K562 (cell line): Measurements from ENCODE around the gene SP140L.

Experiments
- ATF7 ChIP-seq: fragments of 450-650 bp; IDR thresholded peaks from 2 replicates; pipeline ENCODE4 v1.7.1; 2014; ENCODE audit warnings: mild to moderate bottlenecking, moderate library complexity
- CBX3 ChIP-seq, 2 experiments: IDR thresholded peaks; 1 replicate in 1 of 2; 2 replicates in 1 of 2; pipeline ENCODE4 v1.6.1; 2012; ENCODE audit warnings: inconsistent platforms in 2 of 2, low read length in 2 of 2, borderline replicate concordance in 1 of 2, control low read depth in 1 of 2
- FOSL1 ChIP-seq: fragments of 200-800 bp; sonication (Bioruptor generic); conservative IDR thresholded peaks from 2 replicates; pipeline ENCODE4 v1.6.1; 2016; ENCODE audit warnings: missing genetic modification characterization, missing compliant biosample characterization
- GABPB1 ChIP-seq: sonication (generic); formaldehyde crosslinking; IDR thresholded peaks from 2 replicates; pipeline ENCODE4 v1.8.0; 2022; ENCODE audit warnings: mild to moderate bottlenecking, missing genetic modification reagents
- JUN ChIP-seq, 2 experiments: sonication (generic) in 1 of 2; formaldehyde crosslinking in 1 of 2; IDR thresholded peaks; 2 replicates each; pipeline versions ENCODE4 v1.6.1 to v1.8.0; 2012 to 2022; ENCODE audit warnings: borderline replicate concordance in 2 of 2, mild to moderate bottlenecking in 2 of 2, improper control_type of control experiment in 1 of 2, low read depth in 1 of 2, low read length in 1 of 2, missing genetic modification reagents in 1 of 2
- KLF13 ChIP-seq: fragments of 450-650 bp; IDR thresholded peaks from 2 replicates; pipeline ENCODE4 v1.6.1; 2016; ENCODE audit warnings: missing genetic modification characterization, low read depth, mild to moderate bottlenecking, missing compliant biosample characterization, moderate library complexity, borderline replicate concordance
- POLR2AphosphoS5 ChIP-seq: IDR thresholded peaks from 2 replicates; pipeline ENCODE4 v1.6.1; 2011; ENCODE audit warnings: mild to moderate bottlenecking, low read depth, low read length, moderate library complexity; ENCODE audit not compliant: control insufficient read depth, insufficient read depth
- RBBP5 ChIP-seq: fragments of 200-600 bp; sonication (generic); IDR thresholded peaks from 2 replicates; pipeline ENCODE4 v1.6.1; 2012; ENCODE audit warnings: borderline replicate concordance, mild to moderate bottlenecking, low read length, control low read depth, inconsistent platforms; ENCODE audit not compliant: insufficient read depth, poor library complexity, severe bottlenecking
- ZNF146 ChIP-seq: IDR thresholded peaks from one replicate; pipeline ENCODE4 v1.6.1; 2018; ENCODE audit warnings: missing compliant biosample characterization; ENCODE audit not compliant: unreplicated experiment
- ZZZ3 ChIP-seq: fragments of 450-650 bp; IDR thresholded peaks from 2 replicates; pipeline ENCODE4 v1.6.1; 2016; ENCODE audit warnings: antibody characterized with exemption, mild to moderate bottlenecking, moderate library complexity
- TF ChIP-seq, protein P1 (sequence below), 3 experiments: IDR thresholded peaks in 2 of 3; conservative IDR thresholded peaks in 1 of 3; 2 replicates each; pipeline ENCODE4 v1.5.1; 2011 to 2012; ENCODE audit warnings: low read length in 3 of 3, mild to moderate bottlenecking in 3 of 3, control low read depth in 2 of 3, improper control_type of control experiment in 1 of 3, inconsistent platforms in 1 of 3, low read depth in 1 of 3, mixed read lengths in 1 of 3, moderate library complexity in 1 of 3; ENCODE audit not compliant: insufficient read depth in 2 of 3
- TF ChIP-seq, protein P2 (sequence below), 2 experiments: IDR thresholded peaks; 2 replicates each; pipeline ENCODE4 v1.6.1; 2011; ENCODE audit warnings: borderline replicate concordance in 1 of 2, control low read depth in 1 of 2, low read depth in 1 of 2, low read length in 1 of 2, mild to moderate bottlenecking in 1 of 2, mixed read lengths in 1 of 2, moderate library complexity in 1 of 2; ENCODE audit not compliant: insufficient read depth in 1 of 2, insufficient read length in 1 of 2, poor library complexity in 1 of 2, severe bottlenecking in 1 of 2; ENCODE audit errors: extremely low read depth in 1 of 2
- TF ChIP-seq, protein P3 (sequence below): sonication (generic); formaldehyde crosslinking; IDR thresholded peaks from 2 replicates; pipeline ENCODE4 v1.8.0; 2022; ENCODE audit warnings: missing genetic modification reagents, mild to moderate bottlenecking, moderate library complexity, borderline replicate concordance
- TF ChIP-seq, protein P4 (sequence below): sonication (generic); formaldehyde crosslinking; IDR thresholded peaks from 2 replicates; pipeline ENCODE4 v1.8.1; 2023; ENCODE audit warnings: mild to moderate bottlenecking, missing genetic modification reagents

DNA sequence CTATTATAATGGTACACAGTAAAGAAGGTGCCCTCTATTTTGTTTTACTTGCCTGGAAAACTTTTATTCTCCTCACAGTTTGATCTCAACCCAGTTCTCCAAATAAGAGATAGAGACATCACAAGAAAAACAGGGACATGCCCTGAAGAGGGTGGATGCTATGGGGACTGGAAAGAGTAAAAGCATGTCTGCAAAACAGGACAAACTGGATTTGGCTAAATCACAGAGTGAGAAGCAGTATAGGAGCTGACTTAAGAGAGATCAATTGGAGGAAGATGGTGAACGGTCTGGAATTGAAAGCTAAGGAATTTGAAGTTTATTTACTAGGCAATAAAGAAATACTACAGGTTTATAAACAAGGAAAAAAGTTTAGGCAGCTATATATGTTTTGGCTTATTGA is 33.0 kb downstream of the SP140L start:
- TF ChIP-seq KLF13 (tag) (no peak), FOSL1 (tag) (no peak), GABPB1 (no peak), ZZZ3 (no peak), ATF7 (no peak), RBBP5 (no peak), POLR2AphosphoS5 (no peak), ZNF146 (CRISPR knock-in tag) (no peak), CBX3 (IDR thresholded peaks at IDR 0.05; ENCODE audit: borderline replicate concordance in 1 of 2, low read length in 2 of 2) (no peak), JUN (IDR thresholded peaks at IDR 0.05; ENCODE audit: borderline replicate concordance, low read depth, low read length) (no peak), JUN (CRISPR knock-in tag; IDR thresholded peaks at IDR 0.05; ENCODE audit: borderline replicate concordance) (no peak)
- TF ChIP-seq, protein P1, sequence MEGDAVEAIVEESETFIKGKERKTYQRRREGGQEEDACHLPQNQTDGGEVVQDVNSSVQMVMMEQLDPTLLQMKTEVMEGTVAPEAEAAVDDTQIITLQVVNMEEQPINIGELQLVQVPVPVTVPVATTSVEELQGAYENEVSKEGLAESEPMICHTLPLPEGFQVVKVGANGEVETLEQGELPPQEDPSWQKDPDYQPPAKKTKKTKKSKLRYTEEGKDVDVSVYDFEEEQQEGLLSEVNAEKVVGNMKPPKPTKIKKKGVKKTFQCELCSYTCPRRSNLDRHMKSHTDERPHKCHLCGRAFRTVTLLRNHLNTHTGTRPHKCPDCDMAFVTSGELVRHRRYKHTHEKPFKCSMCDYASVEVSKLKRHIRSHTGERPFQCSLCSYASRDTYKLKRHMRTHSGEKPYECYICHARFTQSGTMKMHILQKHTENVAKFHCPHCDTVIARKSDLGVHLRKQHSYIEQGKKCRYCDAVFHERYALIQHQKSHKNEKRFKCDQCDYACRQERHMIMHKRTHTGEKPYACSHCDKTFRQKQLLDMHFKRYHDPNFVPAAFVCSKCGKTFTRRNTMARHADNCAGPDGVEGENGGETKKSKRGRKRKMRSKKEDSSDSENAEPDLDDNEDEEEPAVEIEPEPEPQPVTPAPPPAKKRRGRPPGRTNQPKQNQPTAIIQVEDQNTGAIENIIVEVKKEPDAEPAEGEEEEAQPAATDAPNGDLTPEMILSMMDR (IDR thresholded peaks at IDR 0.05 in 2 of 3, conservative IDR thresholded peaks at IDR 0.05 in 1 of 3; ENCODE audit: insufficient read depth in 2 of 3, low read depth in 1 of 3, low read length in 3 of 3), result no peak
- TF ChIP-seq, protein P2, sequence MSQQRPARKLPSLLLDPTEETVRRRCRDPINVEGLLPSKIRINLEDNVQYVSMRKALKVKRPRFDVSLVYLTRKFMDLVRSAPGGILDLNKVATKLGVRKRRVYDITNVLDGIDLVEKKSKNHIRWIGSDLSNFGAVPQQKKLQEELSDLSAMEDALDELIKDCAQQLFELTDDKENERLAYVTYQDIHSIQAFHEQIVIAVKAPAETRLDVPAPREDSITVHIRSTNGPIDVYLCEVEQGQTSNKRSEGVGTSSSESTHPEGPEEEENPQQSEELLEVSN (IDR thresholded peaks at IDR 0.05; ENCODE audit: borderline replicate concordance in 1 of 2, extremely low read depth in 1 of 2, insufficient read depth in 1 of 2, insufficient read length in 1 of 2, low read depth in 1 of 2, low read length in 1 of 2, poor library complexity in 1 of 2, severe bottlenecking in 1 of 2), result no peak
- TF ChIP-seq, protein P3, sequence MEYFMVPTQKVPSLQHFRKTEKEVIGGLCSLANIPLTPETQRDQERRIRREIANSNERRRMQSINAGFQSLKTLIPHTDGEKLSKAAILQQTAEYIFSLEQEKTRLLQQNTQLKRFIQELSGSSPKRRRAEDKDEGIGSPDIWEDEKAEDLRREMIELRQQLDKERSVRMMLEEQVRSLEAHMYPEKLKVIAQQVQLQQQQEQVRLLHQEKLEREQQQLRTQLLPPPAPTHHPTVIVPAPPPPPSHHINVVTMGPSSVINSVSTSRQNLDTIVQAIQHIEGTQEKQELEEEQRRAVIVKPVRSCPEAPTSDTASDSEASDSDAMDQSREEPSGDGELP, result no peak
- TF ChIP-seq, protein P4, sequence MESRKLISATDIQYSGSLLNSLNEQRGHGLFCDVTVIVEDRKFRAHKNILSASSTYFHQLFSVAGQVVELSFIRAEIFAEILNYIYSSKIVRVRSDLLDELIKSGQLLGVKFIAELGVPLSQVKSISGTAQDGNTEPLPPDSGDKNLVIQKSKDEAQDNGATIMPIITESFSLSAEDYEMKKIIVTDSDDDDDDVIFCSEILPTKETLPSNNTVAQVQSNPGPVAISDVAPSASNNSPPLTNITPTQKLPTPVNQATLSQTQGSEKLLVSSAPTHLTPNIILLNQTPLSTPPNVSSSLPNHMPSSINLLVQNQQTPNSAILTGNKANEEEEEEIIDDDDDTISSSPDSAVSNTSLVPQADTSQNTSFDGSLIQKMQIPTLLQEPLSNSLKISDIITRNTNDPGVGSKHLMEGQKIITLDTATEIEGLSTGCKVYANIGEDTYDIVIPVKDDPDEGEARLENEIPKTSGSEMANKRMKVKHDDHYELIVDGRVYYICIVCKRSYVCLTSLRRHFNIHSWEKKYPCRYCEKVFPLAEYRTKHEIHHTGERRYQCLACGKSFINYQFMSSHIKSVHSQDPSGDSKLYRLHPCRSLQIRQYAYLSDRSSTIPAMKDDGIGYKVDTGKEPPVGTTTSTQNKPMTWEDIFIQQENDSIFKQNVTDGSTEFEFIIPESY, result no peak
